SU-DHL-6 (cell line): Measurements from ENCODE around the gene DSCAML1.

Experiments used
- H2AFZ ChIP-seq: fragments of 200-600 bp; sonication (generic); 2 replicates; pipeline ENCODE4 v1.6.1; 2014; ENCODE audit warnings: low read depth, mild to moderate bottlenecking, moderate library complexity, mixed read lengths, antibody characterized with exemption, low read length; ENCODE audit not compliant: severe bottlenecking
- H3F3A ChIP-seq: fragments of 200-600 bp; shearing (Covaris generic); 2 replicates; pipeline ENCODE4 v1.6.0; 2016; ENCODE audit warnings: antibody characterized with exemption, mild to moderate bottlenecking; ENCODE audit not compliant: insufficient read depth
- H3K27ac ChIP-seq: fragments of 200-600 bp; sonication (generic); 2 replicates; pipeline ENCODE4 v1.5.1; 2016; ENCODE audit warnings: low read depth, mild to moderate bottlenecking, low read length, moderate library complexity, mixed read lengths
- H3K27me3 ChIP-seq: fragments of 200-600 bp; sonication (generic), shearing (Covaris generic); 2 replicates; pipeline ENCODE4 v1.6.0; 2014; ENCODE audit warnings: mild to moderate bottlenecking, low read length
- H3K36me3 ChIP-seq: fragments of 200-600 bp; sonication (generic); 2 replicates; pipeline ENCODE4 v1.6.1; 2014; ENCODE audit warnings: mild to moderate bottlenecking, low read length, mixed read lengths
- H3K4me2 ChIP-seq: fragments of 300-600, 200-600 bp; shearing (Covaris generic), sonication (generic); 2 replicates; pipeline ENCODE4 v1.6.0; 2014; ENCODE audit warnings: low read length, low read depth, mild to moderate bottlenecking; ENCODE audit not compliant: poor library complexity, severe bottlenecking
- H3K4me3 ChIP-seq: fragments of 200-600 bp; sonication (generic); 2 replicates; pipeline ENCODE4 v1.5.1; 2014; ENCODE audit warnings: antibody characterized with exemption, low read length, mild to moderate bottlenecking, mixed read lengths; ENCODE audit not compliant: insufficient read depth, poor library complexity, severe bottlenecking
- H3K79me2 ChIP-seq: fragments of 200-600 bp; sonication (generic); 2 replicates; pipeline ENCODE4 v1.6.1; 2014; ENCODE audit warnings: mild to moderate bottlenecking, low read length, moderate library complexity; ENCODE audit not compliant: insufficient read depth
- H3K9ac ChIP-seq: fragments of 200-600 bp; sonication (generic); 2 replicates; pipeline ENCODE4 v1.7.0; 2014; ENCODE audit warnings: mild to moderate bottlenecking, low read length
- H3K9me2 ChIP-seq: fragments of 200-600 bp; sonication (generic); replicated peaks from 2 replicates; pipeline ENCODE4 v1.6.1; 2014; ENCODE audit warnings: low read length; ENCODE audit not compliant: insufficient read depth
- H3K9me3 ChIP-seq: fragments of 200-600 bp; sonication (generic); 2 replicates; pipeline ENCODE4 v1.6.1; 2014; ENCODE audit warnings: low read length, mixed read lengths; ENCODE audit not compliant: insufficient read depth
- H4K20me1 ChIP-seq: fragments of 200-600 bp; sonication (generic); 2 replicates; pipeline ENCODE4 v1.6.1; 2014; ENCODE audit warnings: low read depth, mild to moderate bottlenecking, antibody characterized with exemption, low read length, moderate library complexity, mixed read lengths
- CTCF ChIP-seq: fragments of 200-600 bp; sonication (generic); IDR thresholded peaks from one replicate; pipeline ENCODE4 v1.5.1; 2017; ENCODE audit warnings: antibody characterized with exemption, mild to moderate bottlenecking, low read length, moderate library complexity; ENCODE audit not compliant: insufficient read depth, poor library complexity, severe bottlenecking
- EZH2phosphoT487 ChIP-seq: fragments of 200-600 bp; sonication (generic), shearing (Covaris generic); conservative IDR thresholded peaks from 2 replicates; pipeline ENCODE4 v1.6.1; 2018; ENCODE audit warnings: mild to moderate bottlenecking, antibody characterized with exemption, low read length, moderate library complexity, mixed read lengths

Gene DSCAML1

GRCh38 chr11:117794135-117794534, 2.9 kb downstream of the DSCAML1 start:
- no peak overlapping the region for H3K4me2 ChIP-seq
- H3K9ac ChIP-seq = no peak overlapping the region
- no peaks in the 10 kb centered on the region for H3K9me2 ChIP-seq
- H3K27ac ChIP-seq = no peak overlapping the region
- no peaks in the 10 kb centered on the region for H3K36me3 ChIP-seq
- H3K79me2 ChIP-seq = no peaks in the 10 kb centered on the region
- no peaks in the 10 kb centered on the region for H3F3A ChIP-seq
- no peaks in the 10 kb centered on the region for H4K20me1 ChIP-seq
- H2AFZ ChIP-seq = no peak overlapping the region
- H3K4me3 ChIP-seq = no peak overlapping the region
- H3K27me3 ChIP-seq = no peaks in the 10 kb centered on the region
- no peak for TF ChIP-seq CTCF
- H3K9me3 ChIP-seq = no peaks in the 10 kb centered on the region

GRCh38 chr11:117793583-117793982, 3.4 kb downstream of the DSCAML1 start:
- H3K4me2 ChIP-seq = no peak overlapping the region
- no peaks in the 10 kb centered on the region for H3F3A ChIP-seq
- no peak overlapping the region for H2AFZ ChIP-seq
- TF ChIP-seq CTCF (no peak), EZH2phosphoT487 (no peak)
- H3K36me3 ChIP-seq = no peaks in the 10 kb centered on the region
- H3K9me2 ChIP-seq = no peaks in the 10 kb centered on the region
- H3K27ac ChIP-seq = no peak overlapping the region
- no peaks in the 10 kb centered on the region for H3K9me3 ChIP-seq
- no peak overlapping the region for H3K9ac ChIP-seq
- H3K4me3 ChIP-seq = no peak overlapping the region
- no peaks in the 10 kb centered on the region for H3K27me3 ChIP-seq
- no peaks in the 10 kb centered on the region for H4K20me1 ChIP-seq
- H3K79me2 ChIP-seq = no peaks in the 10 kb centered on the region

- Histone ChIP-seq H3K4me2 (no peak overlapping the region), H3K4me3 (no peak overlapping the region), H4K20me1 (no peaks in the 10 kb centered on the region), H3K9me3 (no peaks in the 10 kb centered on the region), H3K27ac (no peak overlapping the region), H3K36me3 (no peaks in the 10 kb centered on the region), H3F3A (no peaks in the 10 kb centered on the region), H3K9me2 (no peaks in the 10 kb centered on the region), H3K27me3 (no peaks in the 10 kb centered on the region), H3K79me2 (no peaks in the 10 kb centered on the region), H3K9ac (no peak overlapping the region), H2AFZ (no peak overlapping the region)
- TF ChIP-seq CTCF (no peak), EZH2phosphoT487 (no peak)
Observed at GRCh38 chr11:117792992-117793391, 4.0 kb downstream of the DSCAML1 start.

- Histone ChIP-seq H3F3A (no peaks in the 10 kb centered on the region), H2AFZ (no peak overlapping the region), H3K4me2 (no peak overlapping the region), H3K36me3 (no peaks in the 10 kb centered on the region), H3K27me3 (no peaks in the 10 kb centered on the region), H3K9ac (no peak overlapping the region), H3K4me3 (no peak overlapping the region), H3K79me2 (no peaks in the 10 kb centered on the region), H3K9me3 (no peaks in the 10 kb centered on the region), H3K9me2 (no peaks in the 10 kb centered on the region), H4K20me1 (no peaks in the 10 kb centered on the region), H3K27ac (no peak overlapping the region)
- no peak for TF ChIP-seq EZH2phosphoT487
- TF ChIP-seq CTCF = no peak
Observed at GRCh38 chr11:117792241-117792640, 4.8 kb downstream of the DSCAML1 start.
